ENCODE data around the gene PRKAR1B.

Gene PRKAR1B

DNA sequence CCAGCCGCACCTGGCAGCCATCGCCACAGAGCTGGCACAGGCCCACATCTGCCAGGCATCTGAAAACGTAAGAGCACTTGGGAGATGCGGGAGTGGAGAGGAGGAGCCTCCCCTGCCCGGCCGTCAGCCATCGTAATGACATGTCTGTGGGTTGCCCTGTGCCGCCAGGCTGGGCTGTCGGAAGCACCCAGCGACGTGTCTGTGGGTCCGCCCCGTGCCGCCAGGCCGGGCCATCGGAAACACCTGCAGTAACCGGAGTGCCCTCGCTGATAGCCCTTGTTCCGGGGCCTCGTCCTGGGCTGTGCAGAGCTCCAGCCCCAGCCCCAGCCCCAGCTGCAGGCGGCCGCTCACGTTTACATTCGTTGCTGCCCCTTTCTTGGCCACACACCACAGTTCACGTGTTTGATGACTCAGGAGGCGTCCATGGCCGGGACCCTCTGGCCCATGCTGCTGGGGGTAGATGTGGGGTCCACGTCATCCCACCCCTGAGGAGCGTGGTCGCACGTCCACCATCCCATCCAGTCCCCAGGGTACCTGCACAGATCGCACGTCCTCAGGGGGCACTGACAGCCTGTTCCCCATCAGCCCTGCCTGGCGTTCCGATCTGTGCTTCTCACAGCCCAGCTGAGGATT, 30.0 kb upstream of the PRKAR1B start:
- TF ChIP-seq TAF1 (IDR thresholded peaks at IDR 0.05; ENCODE audit: low read depth) (no peak), CREB1 (IDR thresholded peaks at IDR 0.05; ENCODE audit: low read depth) (no peak)
- TF ChIP-seq, protein P1, sequence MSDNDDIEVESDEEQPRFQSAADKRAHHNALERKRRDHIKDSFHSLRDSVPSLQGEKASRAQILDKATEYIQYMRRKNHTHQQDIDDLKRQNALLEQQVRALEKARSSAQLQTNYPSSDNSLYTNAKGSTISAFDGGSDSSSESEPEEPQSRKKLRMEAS (IDR thresholded peaks at IDR 0.05) = no peak
- TF ChIP-seq, protein P2, sequence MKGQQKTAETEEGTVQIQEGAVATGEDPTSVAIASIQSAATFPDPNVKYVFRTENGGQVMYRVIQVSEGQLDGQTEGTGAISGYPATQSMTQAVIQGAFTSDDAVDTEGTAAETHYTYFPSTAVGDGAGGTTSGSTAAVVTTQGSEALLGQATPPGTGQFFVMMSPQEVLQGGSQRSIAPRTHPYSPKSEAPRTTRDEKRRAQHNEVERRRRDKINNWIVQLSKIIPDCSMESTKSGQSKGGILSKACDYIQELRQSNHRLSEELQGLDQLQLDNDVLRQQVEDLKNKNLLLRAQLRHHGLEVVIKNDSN (IDR thresholded peaks at IDR 0.05) = no peak

DNA sequence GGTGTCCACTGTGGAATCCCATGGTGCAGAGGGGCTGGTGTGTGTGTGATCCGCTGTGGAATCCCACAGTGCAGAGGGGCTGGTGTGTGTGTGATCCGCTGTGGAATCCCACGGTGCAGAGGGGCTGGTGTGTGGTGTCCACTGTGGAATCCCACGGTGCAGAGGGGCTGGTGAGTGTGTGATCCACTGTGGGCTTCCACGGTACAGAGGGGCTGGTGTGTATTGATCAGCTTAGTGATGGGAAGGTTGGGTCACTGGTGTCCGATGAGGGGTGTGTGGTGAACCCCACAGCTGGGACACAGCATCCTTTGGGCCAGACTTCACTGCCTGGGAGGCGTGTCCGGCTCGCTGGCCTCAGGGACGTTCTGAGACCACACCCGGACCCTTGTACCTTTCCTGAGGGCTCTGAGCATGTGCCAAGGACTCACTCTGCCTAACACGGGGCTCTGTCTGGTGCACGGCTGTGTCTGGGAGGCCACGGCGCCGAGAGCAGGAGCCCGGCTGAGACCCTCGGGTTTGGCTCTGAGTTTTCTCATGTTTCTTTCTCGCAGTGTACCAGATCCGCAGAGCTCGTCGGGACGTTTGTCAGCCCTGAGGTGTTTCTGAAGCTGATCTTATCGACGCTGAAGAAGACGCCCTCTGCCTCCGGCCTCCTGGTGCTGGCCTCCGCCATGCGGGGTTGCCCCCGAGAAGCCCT, 29.3 kb upstream of the PRKAR1B start:
- TF ChIP-seq FOXM1 (IDR thresholded peaks at IDR 0.05; ENCODE audit: borderline replicate concordance, low read depth) = no peak
- no peak for TF ChIP-seq EGR1 (IDR thresholded peaks at IDR 0.05)
- TF ChIP-seq, protein P3, sequence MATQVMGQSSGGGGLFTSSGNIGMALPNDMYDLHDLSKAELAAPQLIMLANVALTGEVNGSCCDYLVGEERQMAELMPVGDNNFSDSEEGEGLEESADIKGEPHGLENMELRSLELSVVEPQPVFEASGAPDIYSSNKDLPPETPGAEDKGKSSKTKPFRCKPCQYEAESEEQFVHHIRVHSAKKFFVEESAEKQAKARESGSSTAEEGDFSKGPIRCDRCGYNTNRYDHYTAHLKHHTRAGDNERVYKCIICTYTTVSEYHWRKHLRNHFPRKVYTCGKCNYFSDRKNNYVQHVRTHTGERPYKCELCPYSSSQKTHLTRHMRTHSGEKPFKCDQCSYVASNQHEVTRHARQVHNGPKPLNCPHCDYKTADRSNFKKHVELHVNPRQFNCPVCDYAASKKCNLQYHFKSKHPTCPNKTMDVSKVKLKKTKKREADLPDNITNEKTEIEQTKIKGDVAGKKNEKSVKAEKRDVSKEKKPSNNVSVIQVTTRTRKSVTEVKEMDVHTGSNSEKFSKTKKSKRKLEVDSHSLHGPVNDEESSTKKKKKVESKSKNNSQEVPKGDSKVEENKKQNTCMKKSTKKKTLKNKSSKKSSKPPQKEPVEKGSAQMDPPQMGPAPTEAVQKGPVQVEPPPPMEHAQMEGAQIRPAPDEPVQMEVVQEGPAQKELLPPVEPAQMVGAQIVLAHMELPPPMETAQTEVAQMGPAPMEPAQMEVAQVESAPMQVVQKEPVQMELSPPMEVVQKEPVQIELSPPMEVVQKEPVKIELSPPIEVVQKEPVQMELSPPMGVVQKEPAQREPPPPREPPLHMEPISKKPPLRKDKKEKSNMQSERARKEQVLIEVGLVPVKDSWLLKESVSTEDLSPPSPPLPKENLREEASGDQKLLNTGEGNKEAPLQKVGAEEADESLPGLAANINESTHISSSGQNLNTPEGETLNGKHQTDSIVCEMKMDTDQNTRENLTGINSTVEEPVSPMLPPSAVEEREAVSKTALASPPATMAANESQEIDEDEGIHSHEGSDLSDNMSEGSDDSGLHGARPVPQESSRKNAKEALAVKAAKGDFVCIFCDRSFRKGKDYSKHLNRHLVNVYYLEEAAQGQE (IDR thresholded peaks at IDR 0.05; ENCODE audit: low read depth) = no peak
- TF ChIP-seq, protein P2 (IDR thresholded peaks at IDR 0.05) = no peak
- TF ChIP-seq TAF1 (IDR thresholded peaks at IDR 0.05; ENCODE audit: low read depth) = no peak
- no peak for TF ChIP-seq ZBTB7A (IDR thresholded peaks at IDR 0.05; ENCODE audit: low read depth)
- TF ChIP-seq YY1 (IDR thresholded peaks at IDR 0.05; ENCODE audit: low read depth) = no peak
- no peak for TF ChIP-seq TCF12 (IDR thresholded peaks at IDR 0.05; ENCODE audit: low read depth)
- no peak for TF ChIP-seq CEBPB (IDR thresholded peaks at IDR 0.05)
- TF ChIP-seq EP300 (IDR thresholded peaks at IDR 0.05; ENCODE audit: borderline replicate concordance) = no peak
- TF ChIP-seq, protein P1 (IDR thresholded peaks at IDR 0.05) = no peak

DNA sequence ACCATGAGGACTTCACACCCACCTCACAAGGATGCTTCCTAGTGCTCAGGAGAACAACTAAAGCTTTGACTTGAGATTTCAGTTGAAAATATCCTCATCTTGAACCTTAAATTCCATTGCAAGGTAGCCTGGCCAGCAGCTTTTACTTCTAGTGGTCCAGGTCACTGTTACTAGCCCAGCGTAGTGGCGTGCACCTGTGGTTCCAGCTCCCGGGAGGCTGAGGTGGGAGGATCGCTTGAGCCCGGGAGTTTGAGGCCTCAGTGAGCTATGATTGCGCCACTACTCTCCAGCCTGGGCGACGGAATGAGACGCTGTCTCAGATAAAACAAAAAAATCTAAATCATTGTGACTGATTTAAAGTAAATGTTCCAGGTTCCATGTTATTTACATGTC, 28.3 kb upstream of the PRKAR1B start:
- TF ChIP-seq EP300 (IDR thresholded peaks at IDR 0.05; ENCODE audit: borderline replicate concordance) (no peak), TEAD4 (IDR thresholded peaks at IDR 0.05) (no peak), EGR1 (IDR thresholded peaks at IDR 0.05) (no peak), FOXM1 (IDR thresholded peaks at IDR 0.05; ENCODE audit: borderline replicate concordance, low read depth) (no peak), RAD21 (IDR thresholded peaks at IDR 0.05; ENCODE audit: low read depth) (no peak), CREB1 (IDR thresholded peaks at IDR 0.05; ENCODE audit: low read depth) (no peak), YY1 (IDR thresholded peaks at IDR 0.05; ENCODE audit: low read depth) (no peak), TAF1 (IDR thresholded peaks at IDR 0.05; ENCODE audit: low read depth) (no peak), TCF12 (IDR thresholded peaks at IDR 0.05; ENCODE audit: low read depth) (no peak), NFIC (IDR thresholded peaks at IDR 0.05) (no peak), CEBPB (IDR thresholded peaks at IDR 0.05) (no peak), ZBTB7A (IDR thresholded peaks at IDR 0.05; ENCODE audit: low read depth) (no peak)
- TF ChIP-seq, protein P1 (IDR thresholded peaks at IDR 0.05) = no peak
- TF ChIP-seq, protein P2 (IDR thresholded peaks at IDR 0.05) = no peak
- TF ChIP-seq, protein P3 (IDR thresholded peaks at IDR 0.05; ENCODE audit: low read depth) = no peak

DNA sequence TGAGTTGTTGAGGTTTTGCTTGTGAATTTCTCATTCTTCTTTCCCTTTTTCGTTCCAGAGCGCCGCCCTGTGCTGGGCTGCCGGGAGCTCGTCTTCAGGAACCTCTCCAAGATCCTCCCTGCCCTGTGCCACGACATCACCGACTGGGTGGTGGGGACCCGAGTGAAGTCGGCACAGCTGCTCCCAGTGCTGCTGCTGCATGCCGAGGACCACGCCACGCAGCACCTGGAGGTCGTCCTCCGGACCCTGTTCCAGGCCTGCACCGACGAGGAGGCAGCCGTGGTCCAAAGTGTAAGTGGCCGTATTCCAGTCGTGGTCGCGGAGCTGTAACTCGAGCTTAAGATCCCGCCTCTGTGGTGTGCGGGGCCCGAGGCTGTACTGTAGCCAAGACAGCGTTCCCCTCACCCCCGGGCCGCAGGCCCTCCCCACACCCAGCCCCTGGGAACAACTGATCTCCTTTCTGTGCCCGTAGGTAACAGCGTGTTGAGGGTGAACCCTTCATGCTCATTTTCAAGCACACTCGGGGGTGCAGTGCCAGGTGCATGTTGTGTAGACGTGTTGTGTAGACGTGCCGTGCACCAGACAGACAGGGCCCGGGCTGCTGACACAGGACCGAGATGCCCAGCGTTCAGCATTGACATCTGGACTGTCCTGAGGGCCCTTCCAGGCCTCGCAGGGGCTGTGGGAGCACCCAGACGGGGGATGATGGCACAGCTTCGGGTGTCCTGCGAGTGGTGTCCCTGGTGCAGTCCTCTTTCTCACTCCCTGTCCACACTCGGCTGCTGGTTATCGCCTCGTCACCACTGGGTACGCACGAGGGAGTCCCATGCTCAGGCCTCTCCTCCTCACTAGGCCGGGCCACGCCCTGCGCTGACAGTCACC, 27.7 kb upstream of the PRKAR1B start:
- TF ChIP-seq TEAD4 (IDR thresholded peaks at IDR 0.05) (no peak), EGR1 (IDR thresholded peaks at IDR 0.05) (no peak), TAF1 (IDR thresholded peaks at IDR 0.05; ENCODE audit: low read depth) (no peak), RAD21 (IDR thresholded peaks at IDR 0.05; ENCODE audit: low read depth) (no peak), ZBTB7A (IDR thresholded peaks at IDR 0.05; ENCODE audit: low read depth) (no peak), CREB1 (IDR thresholded peaks at IDR 0.05; ENCODE audit: low read depth) (no peak), CEBPB (IDR thresholded peaks at IDR 0.05) (no peak)
- TF ChIP-seq, protein P2 (IDR thresholded peaks at IDR 0.05) = no peak
